Mesenteric fat pad (tissue), 1 donor: Measurements from ENCODE around the gene TTLL10. TPM values are rescaled to one million over a fixed set of nuclear protein-coding genes. Genes with fewer than 3 reads are reported as not detected.

Experiments
- DNase-seq: peaks from one replicate; pipeline ENCODE4 v3.0.0-alpha.2; 2020; ENCODE audit warnings: low spot score
- total RNA-seq: library from RNA; stranded (reverse); fragmentation: NEBNext Ultra II Directional; extraction: Animal tissue kit (Norgen Biotek cat#: 25700); gene quantifications from one replicate; pipeline ENCODE4 v1.2.1, GENCODE V29; 2021
- donor health status: DM: yes; HTN: yes; CAD: no.

TTLL10 gene
- total RNA-seq, 1 donor from 2014 or later = 1.4 TPM

DNA sequence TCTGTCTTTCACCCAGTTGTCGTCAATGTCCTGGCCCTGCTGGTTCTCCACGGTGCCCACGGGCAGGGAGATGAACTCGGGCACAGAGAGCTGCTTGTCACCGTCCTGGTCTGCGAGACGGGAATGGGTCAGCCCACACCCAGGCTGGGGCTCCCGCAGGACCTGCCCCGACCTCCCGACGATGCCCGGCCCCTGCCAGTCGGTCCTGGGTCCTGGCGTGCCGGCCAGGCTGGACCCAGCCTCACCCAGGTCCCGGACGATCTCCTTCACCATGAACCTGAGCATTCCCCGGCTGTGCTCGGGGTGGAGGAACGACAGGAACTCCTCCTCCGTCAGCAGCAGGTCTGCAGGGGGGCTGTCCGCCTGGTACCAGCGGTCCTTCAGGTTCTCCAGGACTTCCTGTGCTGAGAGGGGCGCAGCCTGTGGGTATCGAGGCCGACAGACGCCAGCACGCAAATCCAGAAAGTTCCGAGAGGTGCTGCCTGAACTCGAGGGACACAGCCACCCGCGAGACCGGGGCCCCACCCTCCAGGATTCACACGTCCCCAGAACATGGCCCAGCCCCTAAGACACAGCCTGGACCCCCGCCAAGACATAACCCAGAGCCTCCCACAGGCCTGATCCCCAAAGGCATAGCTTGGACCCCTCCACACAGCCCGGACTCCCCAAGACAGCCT is 45.0 kb downstream of the TTLL10 start:
- no peak for DNase-seq

DNA sequence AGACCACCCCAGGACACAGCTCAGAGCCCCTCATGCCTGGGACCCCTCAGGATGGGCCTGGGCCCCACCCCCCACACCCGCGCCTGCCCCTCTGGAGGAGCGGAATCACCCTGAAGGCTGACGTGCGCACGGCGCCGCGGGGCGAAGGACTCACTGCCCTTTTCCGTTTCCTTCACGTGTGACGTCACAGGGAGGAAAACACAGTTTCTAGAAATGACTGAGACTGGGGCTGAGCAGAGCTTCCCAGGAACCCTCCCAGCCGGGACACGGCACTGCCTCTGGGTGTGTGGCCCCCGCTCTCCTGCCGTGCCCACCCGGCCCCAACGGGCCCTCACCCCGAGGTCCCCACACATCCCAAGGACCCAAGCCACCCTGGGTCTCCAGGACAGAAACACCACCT is 45.7 kb downstream of the TTLL10 start:
- no peak for DNase-seq

DNA sequence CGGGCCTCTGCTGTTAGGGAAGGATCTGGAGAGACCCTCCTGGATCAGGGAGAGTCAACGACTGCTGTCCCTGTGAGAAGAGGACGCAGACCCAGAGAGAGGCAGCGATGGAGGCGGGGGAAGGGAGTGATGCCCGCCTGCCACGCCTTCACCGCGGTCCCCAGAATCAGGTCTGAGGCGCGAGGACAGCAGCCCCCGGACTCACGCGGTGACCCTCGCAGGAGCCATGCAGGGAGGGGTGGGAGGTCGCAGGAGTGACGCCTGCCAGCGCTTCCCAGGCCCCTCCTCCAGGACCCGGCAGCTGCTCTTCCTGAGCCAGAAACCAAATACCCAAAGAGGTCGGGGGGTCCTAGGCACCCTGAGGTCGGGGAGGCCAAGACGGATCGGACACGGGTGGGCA is 46.5 kb downstream of the TTLL10 start:
- DNase-seq = no peak

DNA sequence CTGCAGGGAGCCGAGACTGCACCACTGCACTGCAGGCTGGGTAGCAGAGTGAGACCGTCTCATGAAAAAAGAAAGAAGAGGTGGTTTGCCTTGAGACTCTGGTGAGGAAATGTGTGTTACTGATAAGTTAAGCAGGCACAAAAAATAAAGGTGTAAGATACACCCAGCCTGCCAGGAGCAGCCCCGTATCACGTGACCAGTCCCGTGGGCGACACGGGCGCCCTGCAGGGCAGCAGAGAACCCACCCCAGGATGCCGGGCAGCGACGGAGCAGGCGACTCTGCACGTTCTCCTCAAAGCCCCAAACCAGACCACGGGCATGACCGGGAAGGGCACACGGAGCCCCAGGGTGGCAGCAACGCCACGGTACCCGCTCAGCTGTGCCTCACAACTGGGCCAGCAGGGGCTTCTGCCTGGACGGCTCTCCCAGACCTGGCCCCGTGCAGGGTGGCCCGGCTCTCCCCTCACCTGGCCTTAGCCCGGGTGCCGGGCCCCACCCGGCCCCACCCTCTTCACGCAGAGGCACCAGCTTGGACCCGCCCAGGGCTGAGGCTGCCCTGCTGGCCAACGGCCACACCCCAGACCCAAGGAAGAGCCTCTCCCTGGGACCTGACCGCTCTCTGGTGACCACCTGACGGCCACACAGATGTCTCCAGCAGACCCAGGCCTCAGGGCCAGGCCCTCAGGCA is 48.4 kb downstream of the TTLL10 start:
- no peak for DNase-seq

DNA sequence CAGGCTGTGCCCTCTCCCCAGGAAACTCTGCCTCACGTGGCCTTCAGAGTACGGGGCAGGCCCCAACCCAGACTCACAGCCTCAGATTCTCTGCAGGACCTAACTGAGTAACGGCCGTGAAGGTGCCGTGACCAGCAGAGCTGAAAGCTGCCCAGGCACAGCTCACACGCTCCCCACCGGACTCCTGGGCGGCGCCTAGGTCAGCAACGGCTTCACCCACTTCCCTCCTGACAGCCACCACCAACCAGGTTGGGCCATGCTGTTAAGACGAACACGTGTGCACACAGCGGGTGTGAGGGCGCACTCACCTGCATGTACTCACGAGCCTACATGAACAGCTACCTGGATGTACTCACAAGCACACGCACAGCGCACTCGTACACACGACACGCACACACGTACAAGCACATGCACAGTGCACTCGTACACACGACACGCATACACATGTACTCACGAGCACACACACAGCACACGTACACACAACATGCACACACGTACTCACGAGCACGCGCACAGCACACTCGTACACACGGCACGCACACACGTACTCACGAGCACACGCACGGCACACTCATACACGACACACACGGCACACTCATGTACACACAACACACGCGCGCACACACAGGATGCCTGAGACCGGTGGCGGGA is 49.0 kb downstream of the TTLL10 start:
- DNase-seq = no peak

DNA sequence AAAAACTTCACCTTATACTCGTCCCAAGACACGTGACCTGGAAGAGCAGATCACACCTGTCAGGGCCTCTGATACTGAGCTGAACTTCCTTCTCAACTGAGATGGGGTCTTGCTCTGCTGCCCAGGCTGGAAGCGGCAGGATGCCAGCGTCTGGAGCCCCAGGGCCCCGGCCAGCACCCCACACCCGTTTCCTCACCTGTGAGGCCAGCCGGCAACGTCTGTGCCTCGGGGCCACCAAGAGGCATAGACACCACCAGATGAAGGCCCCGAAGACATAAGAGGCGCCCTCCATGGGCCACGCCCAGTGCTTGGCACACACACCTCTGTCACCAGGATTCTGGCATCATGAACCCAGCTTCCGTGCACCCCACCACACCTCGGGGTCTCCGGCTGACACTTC is 49.6 kb downstream of the TTLL10 start:
- no peak for DNase-seq

DNA sequence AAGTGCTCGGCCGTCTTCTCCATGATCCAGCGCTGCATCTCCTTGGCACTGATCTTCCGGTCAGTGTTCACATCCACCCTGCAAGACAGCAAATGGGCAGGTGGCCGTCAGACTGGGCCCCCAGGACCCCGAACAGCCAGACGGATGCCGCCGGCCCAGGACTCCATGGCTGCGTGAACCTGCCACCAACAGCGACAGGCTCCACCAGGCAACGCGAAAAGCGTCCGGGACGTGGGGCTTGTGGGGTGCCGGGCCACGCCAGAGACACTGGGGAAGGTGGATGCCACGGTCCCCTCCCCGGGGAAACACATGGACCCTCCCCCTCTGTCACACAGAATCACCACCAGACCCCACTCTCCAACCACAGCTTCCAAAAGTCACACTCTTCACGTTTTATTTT is 50.2 kb downstream of the TTLL10 start:
- no peak for DNase-seq

DNA sequence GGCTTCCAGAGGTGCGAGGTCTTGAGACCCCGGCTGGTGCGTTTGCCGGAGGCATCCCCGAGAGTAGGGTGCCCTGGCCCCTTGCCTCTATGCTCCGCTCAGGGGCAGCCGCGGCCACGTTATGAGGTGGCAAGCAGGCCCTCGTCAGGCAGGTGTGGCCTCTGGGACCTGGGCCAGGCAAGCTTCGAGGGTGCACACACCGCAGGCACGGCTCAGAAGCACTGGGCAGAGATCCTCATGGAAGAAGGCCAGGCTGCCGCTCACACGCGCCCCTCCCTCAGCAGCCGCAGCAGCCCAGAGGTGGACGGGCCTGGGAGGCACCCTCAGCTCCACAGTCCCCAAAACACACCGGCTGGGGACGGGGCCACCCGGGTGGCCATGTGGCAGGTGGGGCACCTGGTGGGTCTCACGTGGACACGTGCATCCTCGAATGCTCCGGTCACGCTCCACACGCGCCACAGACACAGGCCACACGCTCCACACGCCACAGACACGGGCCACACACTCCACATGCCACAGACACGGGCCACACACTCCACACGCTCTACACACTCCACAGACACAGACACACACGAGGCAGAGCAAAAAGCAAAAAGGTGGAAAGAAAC is 51.7 kb downstream of the TTLL10 start:
- no peak for DNase-seq

DNA sequence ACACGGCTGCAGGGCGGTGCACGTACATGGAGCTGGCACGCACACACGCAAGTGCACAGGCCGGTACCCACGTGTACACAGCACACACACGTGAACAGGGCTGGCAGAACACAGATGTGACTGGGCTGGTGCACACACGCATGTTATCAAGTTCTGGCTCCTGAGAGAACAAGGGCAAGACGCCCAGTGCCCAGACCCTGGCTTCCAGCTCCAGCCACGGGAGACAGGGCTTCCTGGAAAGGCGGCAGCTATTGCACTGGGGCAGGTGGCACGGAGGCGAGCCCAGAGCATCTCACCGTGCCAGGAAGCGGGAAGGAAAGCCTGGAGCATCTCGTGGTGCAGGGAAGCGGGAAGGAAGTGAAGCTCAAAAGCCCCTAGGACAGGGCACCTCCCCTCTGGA is 52.2 kb downstream of the TTLL10 start:
- DNase-seq = no peak

DNA sequence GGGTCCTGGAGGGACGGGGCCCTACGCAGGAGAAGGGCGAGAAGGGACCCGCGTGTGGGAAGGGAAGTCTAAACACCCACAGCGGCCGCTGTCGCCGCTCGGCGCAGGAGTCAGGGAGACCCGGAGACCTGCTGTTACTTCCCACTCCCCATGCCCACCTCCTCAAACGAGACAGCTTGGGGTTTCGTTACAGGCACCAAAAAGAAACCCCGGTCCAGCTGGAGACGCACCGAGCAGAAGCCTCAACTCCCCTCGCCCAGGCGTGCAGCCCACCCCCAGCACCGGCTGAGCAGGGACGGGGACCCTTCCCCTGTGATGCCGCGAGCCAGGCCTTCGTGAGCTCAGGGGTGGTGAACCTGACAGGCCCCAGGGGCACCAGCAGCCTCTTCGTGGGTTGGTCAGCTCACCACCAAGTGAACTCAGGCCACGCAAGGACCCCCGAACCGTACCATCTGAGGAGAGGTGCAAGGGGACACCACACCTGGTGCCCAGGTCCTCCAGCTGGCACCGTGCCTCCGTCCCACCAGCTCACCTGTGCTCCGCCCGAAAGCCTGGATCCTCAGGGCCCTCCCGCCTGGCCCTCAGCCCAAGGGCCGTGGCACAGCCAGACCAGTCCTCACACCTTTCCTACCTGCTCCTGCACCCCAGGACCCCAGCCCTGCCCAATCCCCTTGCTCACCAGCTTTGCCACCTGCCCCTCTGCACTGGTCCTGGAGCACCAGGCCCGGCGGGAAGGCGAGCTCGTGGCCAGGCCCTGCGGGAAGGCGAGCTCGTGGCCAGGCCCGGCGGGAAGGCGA is 53.1 kb downstream of the TTLL10 start:
- DNase-seq = no peak

DNA sequence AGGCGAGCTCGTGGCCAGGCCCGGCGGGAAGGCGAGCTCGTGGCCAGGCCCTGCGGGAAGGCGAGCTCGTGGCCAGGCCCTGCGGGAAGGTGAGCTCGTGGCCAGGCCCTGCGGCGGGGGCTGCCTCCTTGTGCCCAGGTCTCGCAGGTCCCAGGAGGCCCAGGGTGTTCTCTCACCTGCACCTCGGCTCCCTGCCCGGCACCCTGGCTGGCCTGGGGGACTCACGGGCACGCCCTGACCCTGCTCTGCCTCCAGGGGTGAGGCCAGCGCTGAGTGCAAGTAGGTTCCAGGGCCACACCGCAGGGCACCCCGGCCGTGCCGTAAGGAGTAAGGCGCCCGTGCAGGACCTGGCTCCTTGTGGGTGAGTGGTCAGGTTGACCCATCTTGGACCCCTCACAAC is 53.7 kb downstream of the TTLL10 start:
- DNase-seq = no peak

DNA sequence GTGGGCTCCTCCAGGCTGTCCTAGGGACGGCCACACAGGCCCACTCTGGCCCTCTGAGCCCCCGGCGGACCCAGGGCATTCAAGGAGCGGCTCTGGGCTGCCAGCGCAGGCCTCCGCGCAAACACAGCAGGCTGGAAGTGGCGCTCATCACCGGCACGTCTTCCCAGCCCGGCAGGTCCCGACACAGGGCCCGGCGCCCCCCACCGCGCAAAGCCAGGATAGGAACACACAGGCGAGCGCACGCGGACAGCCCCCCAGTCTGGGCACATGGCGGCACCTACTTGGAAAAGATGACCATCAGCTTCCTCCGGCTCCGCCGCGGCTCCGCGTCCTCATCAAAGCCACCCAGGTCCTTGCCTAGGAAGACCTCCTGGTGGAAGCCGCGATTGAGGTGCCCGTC is 54.5 kb downstream of the TTLL10 start:
- no peak for DNase-seq

DNA sequence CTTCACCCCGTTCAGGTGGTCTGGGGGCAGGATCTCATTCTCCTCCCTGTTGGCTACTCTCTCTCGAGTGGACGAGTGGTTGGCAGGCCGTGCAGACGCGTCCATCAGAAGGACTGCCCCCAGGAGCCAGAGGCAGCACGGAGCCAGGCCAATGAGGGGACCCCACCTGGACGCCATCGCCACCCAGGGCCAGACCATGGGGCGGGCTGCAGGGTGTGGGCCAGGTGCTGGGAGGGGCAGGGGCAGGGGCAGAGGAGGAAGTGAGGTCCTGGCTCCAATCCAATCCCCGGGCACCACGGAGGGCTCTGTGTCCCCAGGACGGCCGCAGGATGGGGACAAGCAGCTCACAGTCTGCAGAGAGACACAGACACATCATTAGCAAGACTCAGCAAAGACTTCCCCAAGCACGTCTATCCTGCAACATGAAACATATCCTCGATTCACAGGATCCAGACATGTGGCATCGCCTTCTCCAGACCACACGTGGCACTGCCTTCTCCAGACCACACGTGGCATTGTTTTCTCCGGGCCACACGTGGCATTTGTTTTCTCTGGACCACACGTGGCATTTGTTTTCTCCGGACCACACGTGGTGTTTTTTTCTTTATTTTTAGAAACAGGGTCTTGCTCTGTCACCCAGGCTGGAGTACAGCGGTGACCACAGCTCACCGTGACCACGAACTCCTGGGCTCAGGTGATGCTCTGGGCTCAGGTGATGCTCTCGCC is 55.1 kb downstream of the TTLL10 start:
- no peak for DNase-seq

DNA sequence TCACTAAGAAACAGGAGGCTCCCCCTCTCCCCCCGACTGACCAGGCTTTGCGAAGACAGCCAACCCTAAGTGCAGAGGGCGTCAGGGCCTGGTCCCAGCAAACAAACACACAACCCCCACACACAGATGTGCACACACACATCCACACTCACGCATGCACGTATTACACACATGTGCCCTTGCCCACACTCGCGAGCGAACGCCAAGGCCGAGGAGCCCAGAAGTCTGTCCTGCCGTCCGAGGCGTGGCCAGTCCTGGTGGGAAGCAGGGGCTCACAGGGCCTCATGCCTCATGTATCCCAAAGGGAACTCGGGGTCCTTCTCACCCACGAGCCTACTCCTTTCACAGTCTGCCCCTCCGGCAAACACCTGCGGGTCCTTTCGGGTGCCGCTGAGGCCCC is 56.1 kb downstream of the TTLL10 start:
- no peak for DNase-seq

DNA sequence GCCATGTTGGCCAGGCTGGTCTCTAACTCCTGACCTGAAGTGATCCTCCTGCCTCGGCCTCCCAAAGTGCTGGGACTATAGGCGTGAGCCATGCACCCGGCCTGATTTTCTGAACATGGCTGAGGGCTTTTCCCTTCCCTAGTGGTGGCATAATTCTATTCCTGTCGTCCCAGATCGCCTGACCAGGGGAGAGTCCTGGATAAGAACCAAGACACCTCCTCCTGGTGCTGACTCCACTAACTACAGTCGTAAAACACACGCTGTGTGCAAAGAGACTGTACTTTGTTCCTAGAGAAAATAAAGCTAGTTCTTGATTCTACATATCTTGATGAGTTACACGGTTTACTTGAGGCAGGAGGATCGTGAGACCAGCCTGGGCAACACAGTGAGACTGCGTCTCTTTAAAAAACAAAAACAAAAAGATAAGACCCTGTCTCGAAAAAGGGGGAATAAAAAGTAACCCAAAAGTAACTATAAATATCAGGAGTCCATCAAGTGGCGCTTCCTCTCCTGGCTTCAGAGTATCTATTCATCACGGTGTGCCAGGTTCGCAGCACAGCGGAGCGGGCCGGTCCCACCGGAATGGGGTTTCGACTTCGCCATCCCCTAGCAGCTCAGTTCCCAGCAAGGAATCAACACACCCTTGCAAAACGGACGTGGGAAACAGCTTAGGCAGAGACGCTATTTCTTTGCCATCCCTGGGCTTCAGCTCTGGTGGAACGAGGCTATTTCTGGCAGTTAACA is 57.1 kb downstream of the TTLL10 start:
- DNase-seq = no peak

DNA sequence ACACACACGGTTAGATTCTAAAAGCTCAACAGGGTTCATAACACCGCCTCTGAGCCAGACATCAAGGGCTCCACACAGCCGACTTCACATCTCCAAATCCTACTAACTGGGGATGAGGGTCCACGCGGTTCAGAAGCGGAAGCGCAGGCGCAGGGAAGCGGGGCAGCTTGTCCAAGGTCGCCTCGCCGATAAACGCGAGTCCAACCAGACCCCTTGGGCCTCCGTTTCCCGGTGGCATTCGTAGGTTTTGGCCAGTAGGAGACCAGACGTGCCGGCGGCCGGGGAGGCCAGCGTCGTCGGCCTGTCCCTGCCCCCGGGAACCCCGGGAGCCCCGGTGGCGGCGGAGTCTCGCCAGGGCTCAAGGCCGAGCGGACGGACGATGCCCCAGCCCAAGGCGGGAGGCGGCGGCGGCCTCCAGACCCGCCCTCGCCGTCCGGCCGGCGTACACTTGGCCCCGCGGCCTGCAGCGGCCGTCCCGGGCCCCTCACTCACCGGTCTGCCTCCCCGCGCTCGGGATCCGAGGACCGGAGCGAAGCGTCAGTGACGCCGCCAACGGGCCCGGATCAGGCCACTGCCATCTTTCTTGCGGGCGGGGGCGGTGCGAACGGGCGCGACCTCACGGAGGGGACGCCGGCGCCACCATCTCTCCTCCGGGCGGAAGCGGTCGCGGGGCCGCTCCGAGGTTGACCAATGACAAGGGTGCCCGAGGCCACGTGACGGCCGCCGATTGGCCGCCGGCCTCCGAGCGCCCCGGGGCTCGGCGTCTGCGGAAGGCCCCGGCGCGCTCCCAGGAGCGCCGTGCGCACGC is 57.9 kb downstream of the TTLL10 start, which contains the start of gene SDF4:
SDF4 (minus strand) TSS at position 602 of the 808 bp plus-strand sequence. CDS start 3,229 bp downstream, outside the sequence.
- DNase-seq = peak; percentile 99

DNA sequence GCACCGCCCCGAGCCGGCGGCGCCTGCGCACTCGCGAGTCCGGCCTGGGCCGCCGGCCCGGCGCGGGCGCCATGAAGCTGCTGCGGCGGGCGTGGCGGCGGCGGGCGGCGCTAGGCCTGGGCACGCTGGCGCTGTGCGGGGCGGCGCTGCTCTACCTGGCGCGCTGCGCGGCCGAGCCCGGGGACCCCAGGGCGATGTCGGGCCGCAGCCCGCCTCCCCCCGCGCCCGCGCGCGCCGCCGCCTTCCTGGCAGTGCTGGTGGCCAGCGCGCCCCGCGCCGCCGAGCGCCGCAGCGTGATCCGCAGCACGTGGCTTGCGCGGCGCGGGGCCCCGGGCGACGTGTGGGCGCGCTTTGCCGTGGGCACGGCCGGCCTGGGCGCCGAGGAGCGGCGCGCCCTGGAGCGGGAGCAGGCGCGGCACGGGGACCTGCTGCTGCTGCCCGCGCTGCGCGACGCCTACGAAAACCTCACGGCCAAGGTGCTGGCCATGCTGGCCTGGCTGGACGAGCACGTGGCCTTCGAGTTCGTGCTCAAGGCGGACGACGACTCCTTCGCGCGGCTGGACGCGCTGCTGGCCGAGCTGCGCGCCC is 58.6 kb downstream of the TTLL10 start, which contains the start of gene B3GALT6:
B3GALT6 (plus strand) TSS at position 30 of the 588 bp plus-strand sequence; CDS start at position 72, 42 bp downstream.
- DNase-seq = no peak

DNA sequence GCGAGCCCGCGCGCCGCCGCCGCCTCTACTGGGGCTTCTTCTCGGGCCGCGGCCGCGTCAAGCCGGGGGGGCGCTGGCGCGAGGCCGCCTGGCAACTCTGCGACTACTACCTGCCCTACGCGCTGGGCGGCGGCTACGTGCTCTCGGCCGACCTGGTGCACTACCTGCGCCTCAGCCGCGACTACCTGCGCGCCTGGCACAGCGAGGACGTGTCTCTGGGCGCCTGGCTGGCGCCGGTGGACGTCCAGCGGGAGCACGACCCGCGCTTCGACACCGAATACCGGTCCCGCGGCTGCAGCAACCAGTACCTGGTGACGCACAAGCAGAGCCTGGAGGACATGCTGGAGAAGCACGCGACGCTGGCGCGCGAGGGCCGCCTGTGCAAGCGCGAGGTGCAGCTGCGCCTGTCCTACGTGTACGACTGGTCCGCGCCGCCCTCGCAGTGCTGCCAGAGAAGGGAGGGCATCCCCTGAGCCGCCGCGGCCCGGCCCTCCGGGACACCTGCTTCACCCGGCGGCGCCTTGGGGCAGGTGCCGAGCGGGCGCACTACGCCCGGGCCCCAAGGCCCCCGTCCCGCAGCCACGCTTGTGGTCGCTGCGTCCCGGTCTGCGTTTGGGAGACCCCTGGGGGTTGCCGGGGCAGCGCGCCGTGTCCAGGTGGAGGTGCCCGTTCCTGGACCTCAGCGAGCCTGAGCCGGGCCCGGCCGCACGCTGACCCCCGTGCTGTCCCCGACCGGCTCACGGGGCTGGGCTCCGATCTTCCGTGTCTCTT is 59.3 kb downstream of the TTLL10 start:
- no peak for DNase-seq
